Endothelial cell of umbilical vein (primary cell): ENCODE results near the gene ETV6. TPM values are rescaled to one million over a fixed set of nuclear protein-coding genes. Genes with fewer than 3 reads are reported as not detected.

Source experiments
- BruUV-seq: library from RNA; stranded (reverse); fragments of 400-500 nt; replicated peaks from 2 replicates; lab custom pipeline; 2021; lab: Mats Ljungman, UMichigan
- CTCF ChIA-PET: fragments of 300-600, 350-600 bp; sonication (Branson Sonifier 250); formaldehyde crosslinking; loops from one replicate; lab custom pipeline; 2021; ENCODE audit warnings: antibody characterized with exemption, inconsistent platforms; lab: Charles Lee
- POLR2A ChIA-PET: fragments of 300-600, 350-600 bp; sonication (Branson Sonifier 250); formaldehyde crosslinking; loops from one replicate; lab custom pipeline; 2021; ENCODE audit warnings: antibody characterized with exemption, inconsistent platforms; lab: Charles Lee
- DNase-seq: peaks from one replicate; pipeline ENCODE4 v3.0.0-alpha.2; 2011; ENCODE audit warnings: low read depth, low spot score
- FAIRE-seq: peaks from 2 replicates; lab custom pipeline; 2011; peaks lifted over from hg19 to GRCh38; lab: Jason Lieb, UNC
- H2AFZ ChIP-seq: 2 replicates; pipeline ENCODE4 v1.6.0; 2012; ENCODE audit warnings: low read depth, low read length, control low read depth, inconsistent platforms
- H3K27ac ChIP-seq: 2 replicates; pipeline ENCODE4 v1.5.1; 2011; ENCODE audit warnings: low read depth, mild to moderate bottlenecking, control low read depth, low read length, moderate library complexity; ENCODE audit not compliant: insufficient read depth
- H3K27me3 ChIP-seq, 2 experiments: 2 replicates each; pipeline versions ENCODE4 v1.6.0 to v1.6.1; 2011; ENCODE audit warnings: low read length in 2 of 2, mixed read lengths in 1 of 2; ENCODE audit not compliant: control insufficient read depth in 2 of 2, insufficient read depth in 2 of 2
- H3K36me3 ChIP-seq, 2 experiments: 2 replicates in 1 of 2; 3 replicates in 1 of 2; pipeline ENCODE4 v1.5.1; 2011; ENCODE audit warnings: low read length in 2 of 2, mild to moderate bottlenecking in 1 of 2, moderate library complexity in 1 of 2; ENCODE audit not compliant: control insufficient read depth in 2 of 2, insufficient read depth in 2 of 2; ENCODE audit errors: extremely low read depth in 1 of 2
- H3K4me1 ChIP-seq: 3 replicates; pipeline ENCODE4 v1.5.1; 2011; ENCODE audit warnings: mild to moderate bottlenecking, low read length; ENCODE audit not compliant: control insufficient read depth, insufficient read depth; ENCODE audit errors: extremely low read depth
- H3K4me2 ChIP-seq: 2 replicates; pipeline ENCODE4 v1.6.1; 2011; ENCODE audit warnings: low read length, control low read depth, mixed read lengths; ENCODE audit not compliant: insufficient read depth
- H3K4me3 ChIP-seq, 3 experiments: fragments of 200-600 bp in 1 of 3; sonication (generic), shearing (Covaris generic) in 1 of 3; replicated peaks in 1 of 3; 2 replicates each; pipeline ENCODE4 v1.5.1; 2011 to 2016; ENCODE audit warnings: control low read depth in 3 of 3, low read length in 3 of 3, mild to moderate bottlenecking in 2 of 3, inconsistent platforms in 1 of 3, low read depth in 1 of 3, moderate library complexity in 1 of 3; ENCODE audit not compliant: insufficient read depth in 1 of 3
- H3K79me2 ChIP-seq: 2 replicates; pipeline ENCODE4 v1.6.0; 2012; ENCODE audit warnings: low read length, inconsistent platforms; ENCODE audit not compliant: control insufficient read depth, insufficient read depth
- H3K9ac ChIP-seq: replicated peaks from 2 replicates; pipeline ENCODE3; 2011; ENCODE audit warnings: low read length, control low read depth; ENCODE audit not compliant: insufficient read depth; ENCODE audit errors: extremely low read depth
- H3K9me1 ChIP-seq: replicated peaks from 3 replicates; pipeline ENCODE4 v1.6.0; 2011; ENCODE audit warnings: mild to moderate bottlenecking, low read length; ENCODE audit not compliant: control insufficient read depth, insufficient read depth; ENCODE audit errors: extremely low read depth
- H3K9me3 ChIP-seq: replicated peaks from 2 replicates; pipeline ENCODE4 v1.5.1; 2012; ENCODE audit warnings: low read length, inconsistent platforms; ENCODE audit not compliant: control insufficient read depth, insufficient read depth
- H4K20me1 ChIP-seq: replicated peaks from 2 replicates; pipeline ENCODE3; 2011; ENCODE audit warnings: mild to moderate bottlenecking, low read length; ENCODE audit not compliant: control insufficient read depth, insufficient read depth; ENCODE audit errors: extremely low read depth
- EZH2 ChIP-seq: IDR thresholded peaks from 2 replicates; pipeline ENCODE4 v1.6.1; 2012; ENCODE audit warnings: borderline replicate concordance, low read depth, mild to moderate bottlenecking, moderate library complexity, low read length, inconsistent platforms; ENCODE audit not compliant: severe bottlenecking
- FOS ChIP-seq: IDR thresholded peaks from 2 replicates; pipeline ENCODE4 v1.6.1; 2011; ENCODE audit warnings: mild to moderate bottlenecking, low read length, moderate library complexity, borderline replicate concordance; ENCODE audit not compliant: insufficient read depth
- GATA2 ChIP-seq: IDR thresholded peaks from 2 replicates; pipeline ENCODE4 v1.7.0; 2011; ENCODE audit warnings: low read depth, mild to moderate bottlenecking, moderate library complexity, mixed read lengths, low read length; ENCODE audit not compliant: insufficient read length, insufficient read depth
- JUN ChIP-seq: IDR thresholded peaks from 2 replicates; pipeline ENCODE4 v1.6.1; 2011; ENCODE audit warnings: borderline replicate concordance, low read depth; ENCODE audit not compliant: insufficient read length, insufficient read depth
- MAX ChIP-seq: IDR thresholded peaks from 2 replicates; pipeline ENCODE4 v1.6.1; 2011; ENCODE audit not compliant: insufficient read depth, insufficient read length
- MYC ChIP-seq: IDR thresholded peaks from one replicate; pipeline ENCODE4 v1.6.1; 2011; ENCODE audit warnings: mild to moderate bottlenecking, low read depth, low read length
- POLR2A ChIP-seq: IDR thresholded peaks from 2 replicates; pipeline ENCODE4 v1.6.1; 2012; ENCODE audit warnings: low read depth, mild to moderate bottlenecking, control low read depth, low read length
- POLR2AphosphoS5 ChIP-seq: IDR thresholded peaks from 2 replicates; pipeline ENCODE4 v1.6.1; 2012; ENCODE audit warnings: low read depth, mild to moderate bottlenecking, control low read depth, low read length, moderate library complexity; ENCODE audit not compliant: insufficient read depth
- dilution Hi-C: fragments of 300-500 bp; cut with MboI; formaldehyde crosslinking; loops from one replicate; pipeline ENCODE4 v1.15.0; 2019; ENCODE audit warnings: low sequenced_read_pairs; ENCODE audit not compliant: extremely low pct_ligation_motif_present
- intact Hi-C: fragments of 100-400 bp; cut with micrococcal nuclease; formaldehyde crosslinking; loops from one replicate; pipeline ENCODE4 v1.10.0; 2022
- polyA plus RNA-seq, 4 experiments: library from polyadenylated mRNA; depleted of rRNA in 3 of 4; stranded (reverse) in 3 of 4; unstranded in 1 of 4; fragments of >200 nt; gene quantifications; 2 replicates each; pipeline versions ENCODE4 v1.2.1 to v1.2.3, GENCODE V29; 2011 to 2012; ENCODE audit warnings: missing spikeins in 1 of 4
- total RNA-seq: library from RNA; stranded (reverse); gene quantifications from 2 replicates; pipeline ENCODE4 v1.2.3, GENCODE V29; 2021
- TF ChIP-seq, protein P1 (sequence below), 2 donors: IDR thresholded peaks; 1 replicate in 1 of 2; 2 replicates in 1 of 2; pipeline ENCODE4 v1.5.1; 2011; ENCODE audit warnings: low read length in 2 of 2, mild to moderate bottlenecking in 2 of 2, moderate library complexity in 2 of 2, control low read depth in 1 of 2, inconsistent platforms in 1 of 2, low read depth in 1 of 2; ENCODE audit not compliant: insufficient read depth in 1 of 2; ENCODE audit errors: extremely low read depth in 1 of 2

The ETV6 gene
- total and polyA plus RNA-seq, 2 donors (not counting 3 experiments of a cell fraction or from before 2014, with no cell fraction given): 15.9 to 57.1 TPM

DNA sequence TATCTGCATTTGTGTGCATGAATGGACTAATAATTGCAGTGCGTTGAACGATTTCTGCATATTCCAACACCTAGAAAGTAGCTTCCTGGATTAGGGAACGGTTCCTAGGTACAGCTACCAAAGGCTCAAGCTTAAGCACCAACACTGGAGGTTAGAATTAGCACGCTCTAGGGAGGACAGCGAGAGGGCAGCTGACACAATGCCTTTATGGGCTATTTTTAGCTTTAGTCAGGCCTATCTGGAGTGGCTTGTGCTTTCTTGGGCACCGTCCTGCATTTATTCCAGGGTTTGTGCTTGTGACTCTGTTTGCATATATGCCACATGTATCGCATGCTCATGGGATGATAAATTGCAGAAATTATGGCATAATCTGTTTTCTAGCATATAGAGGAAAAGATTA lies 13.7 kb downstream of the ETV6 start:
- dilution Hi-C loops: no loop called here
- peaks cover 96% of the 10 kb centered on the region for H3K79me2 ChIP-seq
- H3K9ac ChIP-seq: no peak overlapping the region
- no peak overlapping the region for H3K4me2 ChIP-seq
- H3K27me3 ChIP-seq: no peaks in the 10 kb centered on the region
- FAIRE-seq (no peak), DNase-seq (no peak)
- H3K27ac ChIP-seq: no peak overlapping the region
- intact Hi-C loops: no loop called here
- H4K20me1 ChIP-seq: peaks cover 7% of the 10 kb centered on the region
- ChIA-PET CTCF (no interaction called here), POLR2A (no interaction called here)
- BruUV-seq: no TSS peak
- H3K9me1 ChIP-seq: no peaks in the 10 kb centered on the region
- H3K4me1 ChIP-seq: peaks cover 3% of the 10 kb centered on the region
- peaks cover 0 to 6% of the 10 kb centered on the region in 2 experiments for H3K36me3 ChIP-seq
- H3K9me3 ChIP-seq: no peaks in the 10 kb centered on the region
- H3K4me3 ChIP-seq: no peak overlapping the region
- TF ChIP-seq GATA2 (no peak), POLR2A (no peak)
- H2AFZ ChIP-seq: no peak overlapping the region

GRCh38 chr12:11664101-11664500 lies 14.6 kb downstream of the ETV6 start:
- Histone ChIP-seq H3K9ac (no peak overlapping the region), H3K9me3 (no peaks in the 10 kb centered on the region), H3K79me2 (peaks cover 96% of the 10 kb centered on the region), H3K27me3 (no peaks in the 10 kb centered on the region), H3K36me3 (peaks cover 0 to 6% of the 10 kb centered on the region in 2 experiments), H2AFZ (no peak overlapping the region), H3K4me1 (no peaks in the 10 kb centered on the region), H3K27ac (no peak overlapping the region), H3K9me1 (no peaks in the 10 kb centered on the region), H3K4me2 (no peak overlapping the region), H4K20me1 (peaks cover 7% of the 10 kb centered on the region), H3K4me3 (no peak overlapping the region)
- CTCF ChIA-PET: interaction anchor here (0.7 to 1.4 kb wide), 2 partner anchors 10 to 11 kb away, joined by 3 to 5 read pairs; no protein-coding TSS in a partner anchor
- FAIRE-seq (no peak), DNase-seq (no peak)
- intact Hi-C loops (no loop called here), dilution Hi-C loops (no loop called here)
- no TSS peak for BruUV-seq
- TF ChIP-seq, protein P1, sequence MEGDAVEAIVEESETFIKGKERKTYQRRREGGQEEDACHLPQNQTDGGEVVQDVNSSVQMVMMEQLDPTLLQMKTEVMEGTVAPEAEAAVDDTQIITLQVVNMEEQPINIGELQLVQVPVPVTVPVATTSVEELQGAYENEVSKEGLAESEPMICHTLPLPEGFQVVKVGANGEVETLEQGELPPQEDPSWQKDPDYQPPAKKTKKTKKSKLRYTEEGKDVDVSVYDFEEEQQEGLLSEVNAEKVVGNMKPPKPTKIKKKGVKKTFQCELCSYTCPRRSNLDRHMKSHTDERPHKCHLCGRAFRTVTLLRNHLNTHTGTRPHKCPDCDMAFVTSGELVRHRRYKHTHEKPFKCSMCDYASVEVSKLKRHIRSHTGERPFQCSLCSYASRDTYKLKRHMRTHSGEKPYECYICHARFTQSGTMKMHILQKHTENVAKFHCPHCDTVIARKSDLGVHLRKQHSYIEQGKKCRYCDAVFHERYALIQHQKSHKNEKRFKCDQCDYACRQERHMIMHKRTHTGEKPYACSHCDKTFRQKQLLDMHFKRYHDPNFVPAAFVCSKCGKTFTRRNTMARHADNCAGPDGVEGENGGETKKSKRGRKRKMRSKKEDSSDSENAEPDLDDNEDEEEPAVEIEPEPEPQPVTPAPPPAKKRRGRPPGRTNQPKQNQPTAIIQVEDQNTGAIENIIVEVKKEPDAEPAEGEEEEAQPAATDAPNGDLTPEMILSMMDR (IDR thresholded peaks at IDR 0.05; ENCODE audit: extremely low read depth in 1 of 2, insufficient read depth in 1 of 2, low read depth in 1 of 2, low read length in 2 of 2): no peak
- TF ChIP-seq MYC (no peak), EZH2 (no peak), MAX (no peak), POLR2AphosphoS5 (no peak), JUN (no peak), POLR2A (no peak), FOS (no peak), GATA2 (no peak)
- POLR2A ChIA-PET: no interaction called here
